ENCODE data around the gene MREG. TPM values are rescaled to one million over a fixed set of nuclear protein-coding genes. Genes with fewer than 3 reads are reported as not detected.

MREG gene
- total RNA-seq, 1 donor from 2014 or later: 9.1 TPM

DNA sequence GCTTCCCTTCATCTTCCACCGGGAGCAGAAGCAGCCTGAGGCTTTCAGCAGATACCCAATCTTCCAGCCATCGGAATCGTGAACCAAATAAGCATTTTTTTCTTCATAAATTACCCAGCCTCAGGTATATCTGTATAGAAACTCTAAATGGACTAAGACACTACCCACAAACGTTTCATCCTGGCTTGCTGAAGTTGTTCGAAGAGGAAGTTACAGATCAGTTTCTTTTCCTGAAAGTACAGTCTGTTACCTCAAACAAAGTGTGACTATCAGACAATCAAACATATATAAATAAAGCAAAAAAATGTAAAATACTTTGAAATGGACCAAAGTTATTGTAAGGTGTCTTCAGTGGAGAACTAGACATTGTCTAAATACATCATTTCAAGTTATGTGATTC is 97.9 kb downstream of the MREG start:
- Mint-ChIP-seq H3K27me3 (ENCODE audit: low read depth) (no peaks in the 10 kb centered on the region), H3K4me1 (peaks cover 39% of the 10 kb centered on the region), H3K9me3 (no peaks in the 10 kb centered on the region), H3K36me3 (ENCODE audit: low read depth) (no peaks in the 10 kb centered on the region), H3K27ac (ENCODE audit: unreplicated experiment) (no peak overlapping the region), H3K4me3 (no peak overlapping the region)
- TF ChIP-seq, protein P1, sequence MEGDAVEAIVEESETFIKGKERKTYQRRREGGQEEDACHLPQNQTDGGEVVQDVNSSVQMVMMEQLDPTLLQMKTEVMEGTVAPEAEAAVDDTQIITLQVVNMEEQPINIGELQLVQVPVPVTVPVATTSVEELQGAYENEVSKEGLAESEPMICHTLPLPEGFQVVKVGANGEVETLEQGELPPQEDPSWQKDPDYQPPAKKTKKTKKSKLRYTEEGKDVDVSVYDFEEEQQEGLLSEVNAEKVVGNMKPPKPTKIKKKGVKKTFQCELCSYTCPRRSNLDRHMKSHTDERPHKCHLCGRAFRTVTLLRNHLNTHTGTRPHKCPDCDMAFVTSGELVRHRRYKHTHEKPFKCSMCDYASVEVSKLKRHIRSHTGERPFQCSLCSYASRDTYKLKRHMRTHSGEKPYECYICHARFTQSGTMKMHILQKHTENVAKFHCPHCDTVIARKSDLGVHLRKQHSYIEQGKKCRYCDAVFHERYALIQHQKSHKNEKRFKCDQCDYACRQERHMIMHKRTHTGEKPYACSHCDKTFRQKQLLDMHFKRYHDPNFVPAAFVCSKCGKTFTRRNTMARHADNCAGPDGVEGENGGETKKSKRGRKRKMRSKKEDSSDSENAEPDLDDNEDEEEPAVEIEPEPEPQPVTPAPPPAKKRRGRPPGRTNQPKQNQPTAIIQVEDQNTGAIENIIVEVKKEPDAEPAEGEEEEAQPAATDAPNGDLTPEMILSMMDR (conservative IDR thresholded peaks at IDR 0.05): no peak
- no peak for DNase-seq (ENCODE audit: low read depth, low spot score)

DNA sequence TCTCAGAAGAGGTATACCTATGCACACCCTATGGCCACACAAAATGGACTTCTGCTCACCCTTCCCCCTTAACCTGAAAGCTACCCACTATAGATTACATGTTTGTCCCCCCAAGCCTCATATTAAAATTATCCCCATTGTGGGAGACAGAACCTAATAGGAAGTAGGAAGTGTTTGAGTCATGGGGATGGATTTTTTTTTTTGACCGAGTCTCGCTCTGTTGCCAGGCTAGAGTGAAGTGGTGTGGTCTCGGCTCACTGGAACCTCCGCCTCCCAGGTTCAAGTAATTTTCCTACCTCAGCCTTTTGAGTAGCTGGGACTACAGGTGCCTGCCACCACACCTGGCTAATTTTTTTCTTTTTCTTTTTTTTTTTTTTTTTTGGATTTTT is 98.6 kb downstream of the MREG start:
- H3K9me3 Mint-ChIP-seq: no peaks in the 10 kb centered on the region
- H3K4me1 Mint-ChIP-seq: peaks cover 34% of the 10 kb centered on the region
- TF ChIP-seq, protein P1 (conservative IDR thresholded peaks at IDR 0.05): no peak
- H3K36me3 Mint-ChIP-seq (ENCODE audit: low read depth): no peaks in the 10 kb centered on the region
- DNase-seq (ENCODE audit: low read depth, low spot score): no peak
- no peak overlapping the region for H3K4me3 Mint-ChIP-seq
- no peak overlapping the region for H3K27ac Mint-ChIP-seq (ENCODE audit: unreplicated experiment)
- H3K27me3 Mint-ChIP-seq (ENCODE audit: low read depth): no peaks in the 10 kb centered on the region

DNA sequence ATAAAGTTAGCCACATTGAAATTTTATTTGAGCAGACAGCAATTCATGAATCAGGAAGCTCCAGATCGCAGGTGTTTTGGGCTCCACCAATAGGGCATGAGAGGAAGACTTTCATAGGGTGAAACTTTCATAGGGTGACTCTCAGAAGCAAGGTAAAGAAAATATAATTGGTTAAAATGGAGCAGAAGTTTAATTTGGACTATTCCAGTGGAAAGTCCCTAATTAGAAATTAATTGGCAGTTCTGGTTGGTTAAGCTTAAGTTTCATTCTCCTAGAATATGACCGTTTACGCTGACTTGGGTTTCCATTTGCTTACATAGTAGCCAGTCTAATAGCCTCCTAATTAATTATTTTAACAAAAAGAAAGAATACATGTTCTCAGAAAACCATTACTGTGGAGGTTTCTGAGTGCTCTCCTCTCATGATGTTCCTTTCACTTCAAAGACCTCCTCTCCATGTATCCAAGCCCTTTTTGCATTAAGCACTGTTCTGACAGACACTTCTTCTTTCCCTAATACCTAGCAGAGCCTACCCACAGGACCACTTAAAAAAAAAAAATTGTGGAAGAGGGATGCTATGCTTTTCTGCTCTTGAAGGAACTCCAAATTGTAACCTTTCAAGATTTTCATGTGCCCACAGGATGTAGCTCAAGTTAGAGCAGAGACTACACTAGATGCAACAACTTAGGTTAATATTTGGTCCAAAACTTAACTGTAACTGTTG is 99.1 kb downstream of the MREG start:
- Mint-ChIP-seq H3K27ac (ENCODE audit: unreplicated experiment) (no peak overlapping the region), H3K4me1 (peaks cover 29% of the 10 kb centered on the region), H3K27me3 (ENCODE audit: low read depth) (no peaks in the 10 kb centered on the region), H3K4me3 (no peak overlapping the region), H3K36me3 (ENCODE audit: low read depth) (no peaks in the 10 kb centered on the region), H3K9me3 (peaks cover 2% of the 10 kb centered on the region)
- no peak for DNase-seq (ENCODE audit: low read depth, low spot score)
- TF ChIP-seq, protein P1 (conservative IDR thresholded peaks at IDR 0.05): no peak

DNA sequence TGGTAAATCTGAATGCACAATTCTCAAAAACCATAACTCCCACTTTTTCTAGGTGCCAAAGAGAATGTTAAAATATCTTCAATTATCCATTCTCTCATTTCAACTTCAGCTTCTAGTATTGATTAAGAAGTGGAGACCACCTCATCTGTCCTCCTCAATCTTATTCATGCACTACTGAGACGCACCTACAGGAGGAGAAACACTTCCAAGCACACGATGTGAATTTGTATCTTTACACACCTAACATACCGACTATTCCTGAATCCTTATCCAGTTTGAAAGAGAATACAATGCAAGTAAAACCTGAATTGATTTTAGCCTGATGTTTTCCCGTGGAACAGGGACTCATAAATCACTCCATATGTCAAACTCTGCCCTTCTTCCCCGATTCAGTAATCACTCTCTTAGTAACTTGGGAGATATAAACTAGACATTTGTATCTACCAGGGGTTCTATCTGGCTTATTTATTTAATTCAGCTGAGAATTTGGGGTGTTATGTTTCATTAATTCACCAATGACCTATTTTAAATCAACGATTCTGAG is 101.0 kb downstream of the MREG start:
- TF ChIP-seq, protein P1 (conservative IDR thresholded peaks at IDR 0.05): peak; percentile 38
- DNase-seq (ENCODE audit: low read depth, low spot score): no peak
- H3K4me3 Mint-ChIP-seq: no peak overlapping the region
- H3K4me1 Mint-ChIP-seq: peaks cover 16% of the 10 kb centered on the region
- H3K27me3 Mint-ChIP-seq (ENCODE audit: low read depth): no peaks in the 10 kb centered on the region
- no peak overlapping the region for H3K27ac Mint-ChIP-seq (ENCODE audit: unreplicated experiment)
- H3K9me3 Mint-ChIP-seq: peaks cover 2% of the 10 kb centered on the region
- no peaks in the 10 kb centered on the region for H3K36me3 Mint-ChIP-seq (ENCODE audit: low read depth)

DNA sequence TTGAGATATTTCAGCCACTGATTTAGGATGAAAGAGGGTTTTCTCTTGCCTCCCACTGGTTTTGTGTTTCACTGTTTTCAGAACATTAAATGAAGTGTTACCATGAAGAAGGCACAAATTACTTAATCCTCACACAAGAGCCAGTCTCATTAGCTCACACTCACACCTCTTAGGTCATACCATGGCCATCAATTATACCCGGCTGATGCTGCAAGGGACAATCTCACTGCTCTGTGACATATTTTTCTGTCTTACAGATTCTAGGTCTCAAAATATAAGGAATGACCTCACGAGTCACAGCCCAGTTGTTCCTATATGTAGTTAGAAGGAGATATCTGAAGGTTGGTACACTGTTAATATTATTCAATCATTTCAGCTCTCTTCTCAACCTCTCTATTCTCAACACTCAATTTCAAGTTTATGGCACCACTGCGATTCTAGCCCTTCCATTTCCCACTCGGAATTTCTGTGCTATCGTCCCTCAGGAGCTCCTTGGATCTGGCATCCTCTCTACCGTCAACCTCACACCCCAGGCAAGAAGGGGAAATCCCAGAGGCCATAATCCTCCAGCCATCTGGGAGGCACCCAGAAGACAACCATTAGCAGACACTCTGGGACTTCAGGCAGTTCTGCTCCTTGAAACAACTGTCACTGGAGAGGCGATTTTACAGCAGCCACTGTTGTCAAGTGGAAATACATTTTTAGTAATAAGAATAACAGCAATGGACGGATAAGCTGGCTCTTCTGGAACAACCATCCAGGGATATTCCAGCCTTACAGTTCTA is 101.9 kb downstream of the MREG start:
- no peak for DNase-seq (ENCODE audit: low read depth, low spot score)
- Mint-ChIP-seq H3K27ac (ENCODE audit: unreplicated experiment) (no peak overlapping the region), H3K9me3 (peaks cover 2% of the 10 kb centered on the region), H3K4me1 (peaks cover 12% of the 10 kb centered on the region), H3K27me3 (ENCODE audit: low read depth) (no peaks in the 10 kb centered on the region), H3K36me3 (ENCODE audit: low read depth) (no peaks in the 10 kb centered on the region), H3K4me3 (no peak overlapping the region)
- TF ChIP-seq, protein P1 (conservative IDR thresholded peaks at IDR 0.05): no peak

All from neural crest cell (in vitro differentiated cells).